GM10248 (cell line): Measurements from ENCODE around the gene SHROOM2.

Experiments
- CTCF ChIA-PET: fragments of 300-600 bp; sonication (Branson Sonifier 250); formaldehyde crosslinking; extraction: SDS; loops from one replicate; lab custom pipeline; 2021; ENCODE audit warnings: antibody characterized with exemption; lab: Yijun Ruan, JAX
- POLR2A ChIA-PET: fragments of 350-650 bp; sonication (Branson Sonifier 250); formaldehyde crosslinking; extraction: SDS; loops from one replicate; lab custom pipeline; 2020; ENCODE audit warnings: antibody characterized with exemption; lab: Yijun Ruan, JAX
- DNase-seq: peaks from one replicate; pipeline ENCODE4 v3.0.0; 2012; ENCODE audit errors: extremely low spot score
- TF ChIP-seq, protein P1 (sequence below): IDR thresholded peaks from 2 replicates; pipeline ENCODE4 v1.5.1; 2012; ENCODE audit warnings: mild to moderate bottlenecking, low read depth; ENCODE audit errors: extremely low read depth, missing control alignments, control extremely low read depth

The SHROOM2 gene

DNA sequence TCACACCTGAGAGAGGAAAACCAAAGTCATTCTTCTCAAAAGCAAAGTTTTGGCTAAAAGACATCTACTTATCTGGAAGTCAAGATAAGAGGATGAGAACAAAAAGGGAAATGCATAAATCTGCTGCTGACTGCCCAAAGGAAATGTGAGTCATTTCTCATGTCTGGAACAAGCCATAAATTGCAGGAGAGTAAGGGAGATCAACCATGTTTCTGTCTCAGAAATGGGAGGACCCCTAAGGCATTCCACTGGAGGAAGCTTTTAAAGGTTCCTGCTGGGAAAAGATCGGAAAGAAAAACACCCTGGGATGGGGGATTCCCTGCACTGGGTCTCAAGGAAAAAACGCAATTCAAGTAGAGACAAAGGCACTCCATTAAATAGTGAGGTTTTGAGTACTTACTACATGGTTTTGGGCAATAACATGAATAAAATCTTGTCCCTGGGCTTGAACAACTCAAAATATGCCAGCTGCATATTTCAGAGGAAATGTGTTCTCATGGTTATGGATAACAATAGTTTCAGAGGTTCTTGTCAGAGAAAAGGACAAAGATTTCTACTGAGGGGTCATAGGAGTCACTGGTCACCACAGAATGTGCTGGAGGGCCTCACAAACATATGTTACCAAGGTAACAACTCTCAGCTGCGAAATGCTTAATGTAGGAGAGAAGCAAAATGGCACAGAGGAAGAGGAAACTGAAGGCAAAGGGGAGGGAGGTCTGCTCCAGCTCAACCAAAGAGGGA lies 39.9 kb upstream of the SHROOM2 start:
- ChIA-PET POLR2A (no interaction called here), CTCF (interaction anchor here (1.5 kb wide), 1 partner anchor 13 kb away, joined by 3 read pairs; no protein-coding TSS in a partner anchor)
- no peak for DNase-seq

DNA sequence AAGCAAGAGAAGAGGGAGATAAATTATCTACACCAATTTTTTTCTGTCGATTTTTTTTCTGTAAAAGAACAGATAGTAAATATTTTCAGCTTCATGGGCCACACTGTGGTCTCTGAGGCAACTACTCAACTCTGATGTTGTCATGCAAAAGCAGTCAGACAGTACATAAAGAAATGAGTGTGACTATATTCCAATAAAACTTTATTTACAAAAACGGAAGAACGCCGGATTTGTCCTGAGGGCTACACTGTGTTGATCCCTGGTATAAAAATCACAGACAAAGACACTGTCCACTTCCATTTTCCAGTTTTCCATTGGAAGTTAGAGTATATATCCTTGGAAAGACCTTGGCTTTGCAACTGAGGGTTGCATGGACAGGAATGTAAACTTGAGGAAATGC lies 38.6 kb upstream of the SHROOM2 start:
- POLR2A ChIA-PET = no interaction called here
- TF ChIP-seq, protein P1, sequence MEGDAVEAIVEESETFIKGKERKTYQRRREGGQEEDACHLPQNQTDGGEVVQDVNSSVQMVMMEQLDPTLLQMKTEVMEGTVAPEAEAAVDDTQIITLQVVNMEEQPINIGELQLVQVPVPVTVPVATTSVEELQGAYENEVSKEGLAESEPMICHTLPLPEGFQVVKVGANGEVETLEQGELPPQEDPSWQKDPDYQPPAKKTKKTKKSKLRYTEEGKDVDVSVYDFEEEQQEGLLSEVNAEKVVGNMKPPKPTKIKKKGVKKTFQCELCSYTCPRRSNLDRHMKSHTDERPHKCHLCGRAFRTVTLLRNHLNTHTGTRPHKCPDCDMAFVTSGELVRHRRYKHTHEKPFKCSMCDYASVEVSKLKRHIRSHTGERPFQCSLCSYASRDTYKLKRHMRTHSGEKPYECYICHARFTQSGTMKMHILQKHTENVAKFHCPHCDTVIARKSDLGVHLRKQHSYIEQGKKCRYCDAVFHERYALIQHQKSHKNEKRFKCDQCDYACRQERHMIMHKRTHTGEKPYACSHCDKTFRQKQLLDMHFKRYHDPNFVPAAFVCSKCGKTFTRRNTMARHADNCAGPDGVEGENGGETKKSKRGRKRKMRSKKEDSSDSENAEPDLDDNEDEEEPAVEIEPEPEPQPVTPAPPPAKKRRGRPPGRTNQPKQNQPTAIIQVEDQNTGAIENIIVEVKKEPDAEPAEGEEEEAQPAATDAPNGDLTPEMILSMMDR = no peak
- DNase-seq = no peak
- CTCF ChIA-PET = interaction anchor here (1.5 kb wide), 1 partner anchor 12 kb away, joined by 3 read pairs; no protein-coding TSS in a partner anchor

More for the DNA sequence above, 39.9 kb upstream of the SHROOM2 start:
- TF ChIP-seq, protein P1 = no peak

DNA sequence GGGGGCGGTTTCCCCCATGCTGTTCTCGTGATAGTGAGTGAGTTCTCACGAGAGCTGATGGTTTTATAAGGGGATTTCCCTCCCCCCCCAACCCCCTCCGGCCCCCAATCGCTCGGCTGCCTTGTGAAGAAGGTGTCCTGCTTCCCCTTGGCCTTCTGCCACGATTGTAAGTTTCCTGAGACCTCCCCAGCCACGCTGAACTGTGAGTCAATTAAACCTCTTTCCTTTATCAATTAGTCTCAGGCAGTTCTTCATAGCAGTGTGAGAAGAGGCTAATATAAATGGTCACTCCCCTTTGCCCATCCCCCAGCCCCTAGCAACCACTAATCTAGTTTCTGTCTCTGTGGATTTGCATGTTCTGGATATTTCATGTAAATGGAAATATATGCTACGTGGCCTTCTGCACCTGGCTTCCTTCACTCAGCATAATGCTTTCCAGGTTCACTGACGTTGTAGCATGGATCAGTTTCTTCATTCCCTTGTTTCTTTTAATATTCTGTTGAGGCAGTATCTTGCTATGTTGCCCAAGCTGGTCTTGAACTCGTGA lies 37.0 kb upstream of the SHROOM2 start:
- TF ChIP-seq, protein P1 = no peak

DNA sequence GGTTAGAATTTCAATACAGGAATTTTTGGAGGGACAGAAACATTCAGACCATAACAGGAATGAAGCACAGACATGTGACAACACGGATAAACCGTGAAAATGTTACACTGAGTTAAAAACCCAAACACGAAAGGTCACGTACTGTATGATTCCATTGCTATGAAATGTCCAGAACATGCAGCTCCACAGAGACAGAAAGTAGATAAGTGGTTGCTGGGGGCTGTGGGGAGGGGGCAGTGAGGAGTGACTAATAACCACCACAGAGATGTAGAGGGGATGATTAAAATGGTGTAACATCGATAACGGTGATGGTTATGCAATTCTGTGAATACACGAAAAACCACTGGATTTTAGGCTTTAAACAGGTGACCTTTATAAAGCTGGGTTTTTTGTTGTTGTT lies 28.9 kb upstream of the SHROOM2 start:
- ChIA-PET CTCF (no interaction called here), POLR2A (no interaction called here)
- TF ChIP-seq, protein P1 = no peak
- DNase-seq = no peak

More for the DNA sequence above, 37.0 kb upstream of the SHROOM2 start:
- no peak for DNase-seq
- ChIA-PET CTCF (no interaction called here), POLR2A (no interaction called here)

DNA sequence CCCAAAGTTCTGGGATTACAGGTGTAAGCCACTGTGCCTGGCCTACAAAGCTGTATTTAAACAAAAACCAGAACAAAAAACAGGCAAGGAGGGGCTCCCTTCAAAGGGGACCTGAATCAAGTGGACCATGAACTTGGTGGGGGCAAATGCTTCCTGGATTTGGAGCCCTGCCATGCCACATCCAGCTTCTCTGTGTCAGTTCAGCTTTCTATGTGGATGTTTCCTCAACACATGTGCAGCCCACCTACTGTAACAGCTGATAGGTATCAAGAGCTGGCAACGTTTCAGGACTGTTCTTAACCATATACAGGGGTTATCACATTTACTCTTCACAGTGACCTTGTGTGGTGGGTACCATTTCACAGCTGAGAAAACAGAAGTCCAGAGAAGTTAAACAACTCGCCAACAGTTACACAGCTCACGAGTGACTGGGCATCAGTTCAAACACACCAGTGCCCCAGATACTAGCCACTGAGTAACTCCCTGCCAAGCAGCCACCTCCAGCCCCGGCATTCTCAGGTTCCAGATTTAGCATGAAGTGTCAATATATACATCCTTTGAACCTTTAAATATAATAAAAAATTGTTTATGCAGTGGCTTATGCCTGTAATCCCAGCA lies 28.1 kb upstream of the SHROOM2 start:
- CTCF ChIA-PET = no interaction called here
- TF ChIP-seq, protein P1 = no peak

DNA sequence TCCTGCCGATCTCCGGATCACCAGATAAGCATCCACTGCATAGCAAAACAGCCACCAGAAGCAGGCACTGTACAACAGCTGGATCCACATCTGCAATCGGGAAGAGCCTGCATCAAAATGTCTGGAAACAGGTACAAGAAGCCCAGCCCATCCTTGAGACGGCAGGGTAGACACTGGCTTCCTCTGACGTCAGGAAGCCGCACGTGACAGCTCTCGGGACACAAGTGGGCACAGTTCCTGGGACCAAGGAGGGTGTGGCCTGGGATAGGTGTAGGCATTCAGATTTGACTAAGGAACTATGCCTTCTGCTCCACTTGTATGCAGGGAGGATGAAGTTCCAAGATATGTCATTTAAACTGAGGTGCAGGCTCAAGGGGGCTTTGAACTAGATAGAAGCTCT lies 26.9 kb upstream of the SHROOM2 start:
- CTCF ChIA-PET = interaction anchor here (1.6 kb wide), 1 partner anchor 12 kb away, joined by 3 read pairs; no protein-coding TSS in a partner anchor
- no peak for DNase-seq
- TF ChIP-seq, protein P1 = no peak
- POLR2A ChIA-PET = no interaction called here

More for the DNA sequence above, 28.1 kb upstream of the SHROOM2 start:
- POLR2A ChIA-PET = no interaction called here
- no peak for DNase-seq
